ENCODE measurements around the gene SH3TC1. TPM values are rescaled to one million over a fixed set of nuclear protein-coding genes. Genes with fewer than 3 reads are reported as not detected.

SH3TC1 gene
- total RNA-seq, 4 donors from 2014 or later, result 9.6 to 12.9 (median 12.6) TPM

- peaks cover 0 to 9% (median 0%) of the 10 kb centered on the region in 3 donors for H3K9me3 ChIP-seq
- H3K4me1 ChIP-seq, result peaks cover 0 to 18% (median 7%) of the 10 kb centered on the region in 3 donors
- no peak for ATAC-seq
- H3K4me3 ChIP-seq, result no peak overlapping the region
- WGBS, 2 donors (ENCODE audit: low coverage in 1 of 2), result 67% methylated on average over 11 of the region's 19 CpGs; no CpG with 5 or more reads in 1 of the 2 donors
- no peaks in the 10 kb centered on the region for H3K27me3 ChIP-seq
- no peaks in the 10 kb centered on the region for H3K36me3 ChIP-seq
- TF ChIP-seq CTCF (IDR thresholded peaks at IDR 0.05) (no peak), EP300 (IDR thresholded peaks at IDR 0.05) (no peak), POLR2AphosphoS5 (IDR thresholded peaks at IDR 0.05) (no peak), POLR2A (IDR thresholded peaks at IDR 0.05) (no peak)
- H3K27ac ChIP-seq, result no peak overlapping the region
Measured at GRCh38 chr4:8163436-8164193, 35.5 kb upstream of the SH3TC1 start.

GRCh38 chr4:8164194-8164565, 34.9 kb upstream of the SH3TC1 start:
- H3K36me3 ChIP-seq, result no peaks in the 10 kb centered on the region
- TF ChIP-seq POLR2AphosphoS5 (IDR thresholded peaks at IDR 0.05) (no peak), EP300 (IDR thresholded peaks at IDR 0.05) (no peak), CTCF (IDR thresholded peaks at IDR 0.05) (no peak), POLR2A (IDR thresholded peaks at IDR 0.05) (no peak)
- H3K27ac ChIP-seq, result no peak overlapping the region
- H3K27me3 ChIP-seq, result no peaks in the 10 kb centered on the region
- no peak overlapping the region for H3K4me3 ChIP-seq
- no peak for ATAC-seq
- peaks cover 0 to 14% (median 0%) of the 10 kb centered on the region in 3 donors for H3K9me3 ChIP-seq
- peaks cover 0 to 18% (median 7%) of the 10 kb centered on the region in 3 donors for H3K4me1 ChIP-seq
- 83% methylated on average over 7 of the region's 9 CpGs; no CpG with 5 or more reads in 1 of the 2 donors for WGBS, 2 donors (ENCODE audit: low coverage in 1 of 2)

- TF ChIP-seq POLR2AphosphoS5 (IDR thresholded peaks at IDR 0.05), result no peak
- no peak for TF ChIP-seq EP300 (IDR thresholded peaks at IDR 0.05)
- TF ChIP-seq CTCF (IDR thresholded peaks at IDR 0.05), result no peak
- TF ChIP-seq POLR2A (IDR thresholded peaks at IDR 0.05), result no peak
- WGBS, 2 donors (ENCODE audit: low coverage in 1 of 2), result 75 to 90% methylated on average over 2 to 10 of the region's 10 CpGs
- H3K36me3 ChIP-seq, result no peaks in the 10 kb centered on the region
- ATAC-seq, result no peak
- H3K4me3 ChIP-seq, result no peak overlapping the region
- H3K27me3 ChIP-seq, result no peaks in the 10 kb centered on the region
- no peak overlapping the region for H3K27ac ChIP-seq
- H3K4me1 ChIP-seq, result peaks cover 0 to 13% (median 3%) of the 10 kb centered on the region in 3 donors
- peaks cover 0 to 14% (median 0%) of the 10 kb centered on the region in 3 donors for H3K9me3 ChIP-seq
Measured at GRCh38 chr4:8164687-8165086, 34.4 kb upstream of the SH3TC1 start.

- no peak for ATAC-seq
- TF ChIP-seq POLR2AphosphoS5 (IDR thresholded peaks at IDR 0.05) (no peak), POLR2A (IDR thresholded peaks at IDR 0.05) (no peak), CTCF (IDR thresholded peaks at IDR 0.05) (no peak), EP300 (IDR thresholded peaks at IDR 0.05) (no peak)
Measured at GRCh38 chr4:8165374-8165896, 33.7 kb upstream of the SH3TC1 start.

More at GRCh38 chr4:8165374-8165896, 33.7 kb upstream of the SH3TC1 start:
- H3K36me3 ChIP-seq, result no peaks in the 10 kb centered on the region
- H3K27me3 ChIP-seq, result no peaks in the 10 kb centered on the region
- peaks cover 0 to 6% (median 0%) of the 10 kb centered on the region in 3 donors for H3K4me1 ChIP-seq
- H3K27ac ChIP-seq, result no peak overlapping the region
- peaks cover 0 to 14% (median 0%) of the 10 kb centered on the region in 3 donors for H3K9me3 ChIP-seq
- no peak overlapping the region for H3K4me3 ChIP-seq
- WGBS, 2 donors (ENCODE audit: low coverage in 1 of 2), result 53% methylated on average over 3 of the region's 6 CpGs; no CpG with 5 or more reads in 1 of the 2 donors

All from gastroesophageal sphincter (tissue), 4 donors.